Measurements from ENCODE around the gene HBEGF.

DNA sequence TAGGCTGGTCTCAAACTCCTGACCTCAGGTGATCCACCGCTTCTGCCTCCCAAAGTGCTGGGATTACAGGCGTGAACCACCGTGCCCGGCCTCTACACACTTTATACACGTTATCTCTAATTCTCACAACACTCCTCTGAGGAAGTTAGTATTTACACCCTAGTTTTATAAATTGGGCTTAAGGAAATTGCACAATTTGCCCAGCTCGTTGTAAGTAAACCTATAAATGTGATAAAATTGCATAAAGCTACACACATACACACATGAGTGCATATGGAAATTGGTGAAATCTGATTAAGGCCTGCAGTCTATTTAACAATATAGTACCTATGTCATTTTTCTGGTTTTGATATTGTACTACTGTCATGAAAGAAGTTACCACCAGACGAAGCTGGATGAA lies 9.1 kb upstream of the HBEGF start:
- no peak for TF ChIP-seq POLR2A (IDR thresholded peaks at IDR 0.05; ENCODE audit: extremely low read depth, insufficient read length)
- no peak for TF ChIP-seq CTCF (IDR thresholded peaks at IDR 0.05; ENCODE audit: low read depth, low read length)
- no peak for TF ChIP-seq MYC (IDR thresholded peaks at IDR 0.05; ENCODE audit: low read depth, low read length)
